SK-N-SH treated with all-trans-retinoic acid at 6 μM for 48 hours (cell line): ENCODE data around the gene PDK3.

Experiments used
- ATAC-seq: fragments of 200-7000 bp; cut with Tn5 transposase; 3 replicates; pipeline ENCODE4 v1.9.1; 2020; ENCODE audit warnings: mild to moderate bottlenecking, moderate library complexity
- ARNTL ChIP-seq: fragments of 450-650 bp; formaldehyde crosslinking; IDR thresholded peaks from 2 replicates; pipeline ENCODE4 v1.5.0; 2020; ENCODE audit warnings: low read depth, mild to moderate bottlenecking, moderate library complexity, borderline replicate concordance
- BACH2 ChIP-seq: fragments of 250-450 bp; sonication (Bioruptor Pico); IDR thresholded peaks from 2 replicates; pipeline ENCODE4 v1.9.0; 2021; ENCODE audit warnings: mild to moderate bottlenecking, borderline replicate concordance
- CSDC2 ChIP-seq: fragments of 250-450 bp; sonication (Bioruptor Pico); IDR thresholded peaks from 2 replicates; pipeline ENCODE4 v1.5.0; 2020; ENCODE audit warnings: mild to moderate bottlenecking, moderate library complexity
- ESRRG ChIP-seq: fragments of 250-450 bp; sonication (Bioruptor Pico); IDR thresholded peaks from 2 replicates; pipeline ENCODE4 v1.6.1; 2021; ENCODE audit warnings: mild to moderate bottlenecking
- GLIS3 ChIP-seq: fragments of 250-450 bp; sonication (Bioruptor Pico); IDR thresholded peaks from 2 replicates; pipeline ENCODE4 v1.5.0; 2020; ENCODE audit warnings: mild to moderate bottlenecking, moderate library complexity
- OSR1 ChIP-seq: fragments of 250-450 bp; sonication (Bioruptor Pico); IDR thresholded peaks from 2 replicates; pipeline ENCODE4 v1.8.0; 2022; ENCODE audit warnings: moderate library complexity, mild to moderate bottlenecking, inconsistent platforms
- PPARA ChIP-seq: fragments of 250-450 bp; sonication (Bioruptor Pico); IDR thresholded peaks from 2 replicates; pipeline ENCODE4 v1.5.0; 2020; ENCODE audit warnings: mild to moderate bottlenecking, borderline replicate concordance
- RARB ChIP-seq: fragments of 250-450 bp; sonication (Bioruptor Pico); IDR thresholded peaks from 2 replicates; pipeline ENCODE4 v1.8.0; 2021; ENCODE audit warnings: mild to moderate bottlenecking, moderate library complexity
- SNAI2 ChIP-seq: fragments of 250-450 bp; sonication (Bioruptor Pico); IDR thresholded peaks from 2 replicates; pipeline ENCODE4 v1.5.0; 2020; ENCODE audit warnings: mild to moderate bottlenecking, moderate library complexity
- TCF4 ChIP-seq: fragments of 250-450 bp; sonication (Bioruptor Pico); IDR thresholded peaks from 2 replicates; pipeline ENCODE4 v1.8.0; 2021; ENCODE audit warnings: mild to moderate bottlenecking, moderate library complexity, borderline replicate concordance
- TOX ChIP-seq: fragments of 250-450 bp; sonication (Bioruptor Pico); IDR thresholded peaks from 2 replicates; pipeline ENCODE4 v1.8.0; 2021; ENCODE audit warnings: mild to moderate bottlenecking, moderate library complexity, borderline replicate concordance
- ZC3H10 ChIP-seq: fragments of 250-450 bp; sonication (Bioruptor Pico); IDR thresholded peaks from 2 replicates; pipeline ENCODE4 v1.5.1; 2021; ENCODE audit warnings: mild to moderate bottlenecking, moderate library complexity
- ZFP3 ChIP-seq: fragments of 250-450 bp; sonication (Bioruptor Pico); IDR thresholded peaks from 2 replicates; pipeline ENCODE4 v1.5.0; 2020; ENCODE audit warnings: mild to moderate bottlenecking, moderate library complexity
- ZFP30 ChIP-seq: fragments of 450-650 bp; formaldehyde crosslinking; IDR thresholded peaks from 2 replicates; pipeline ENCODE4 v1.5.0; 2022; ENCODE audit warnings: mild to moderate bottlenecking, moderate library complexity
- ZNF565 ChIP-seq: fragments of 450-650 bp; formaldehyde crosslinking; conservative IDR thresholded peaks from 2 replicates; pipeline ENCODE4 v1.5.0; 2020; ENCODE audit warnings: low read depth, mild to moderate bottlenecking, moderate library complexity
- ZNF70 ChIP-seq: fragments of 450-650 bp; formaldehyde crosslinking; IDR thresholded peaks from 2 replicates; pipeline ENCODE4 v1.5.0; 2020; ENCODE audit warnings: mild to moderate bottlenecking, moderate library complexity
- ZNF8 ChIP-seq: fragments of 450-650 bp; formaldehyde crosslinking; IDR thresholded peaks from 2 replicates; pipeline ENCODE4 v1.5.0; 2020; ENCODE audit warnings: mild to moderate bottlenecking, moderate library complexity
- TF ChIP-seq, protein P1 (sequence below): fragments of 250-450 bp; sonication (Bioruptor Pico); IDR thresholded peaks from 2 replicates; pipeline ENCODE4 v1.5.0; 2020; ENCODE audit warnings: mild to moderate bottlenecking, moderate library complexity
- TF ChIP-seq, protein P2 (sequence below): fragments of 250-450 bp; sonication (Bioruptor Pico); IDR thresholded peaks from 2 replicates; pipeline ENCODE4 v1.8.0; 2021; ENCODE audit warnings: low read depth, mild to moderate bottlenecking, moderate library complexity, borderline replicate concordance
- TF ChIP-seq, protein P3 (sequence below): fragments of 250-450 bp; sonication (Bioruptor Pico); IDR thresholded peaks from 2 replicates; pipeline ENCODE4 v1.5.1; 2020; ENCODE audit warnings: low read depth, mild to moderate bottlenecking, moderate library complexity
- TF ChIP-seq, protein P4 (sequence below): fragments of 250-450 bp; sonication (Bioruptor Pico); IDR thresholded peaks from 2 replicates; pipeline ENCODE4 v1.5.1; 2021; ENCODE audit warnings: mild to moderate bottlenecking, moderate library complexity
- TF ChIP-seq, protein P5 (sequence below): fragments of 250-450 bp; sonication (Bioruptor Pico); IDR thresholded peaks from 2 replicates; pipeline ENCODE4 v1.8.0; 2020; ENCODE audit warnings: mild to moderate bottlenecking, moderate library complexity, borderline replicate concordance

PDK3 gene

DNA sequence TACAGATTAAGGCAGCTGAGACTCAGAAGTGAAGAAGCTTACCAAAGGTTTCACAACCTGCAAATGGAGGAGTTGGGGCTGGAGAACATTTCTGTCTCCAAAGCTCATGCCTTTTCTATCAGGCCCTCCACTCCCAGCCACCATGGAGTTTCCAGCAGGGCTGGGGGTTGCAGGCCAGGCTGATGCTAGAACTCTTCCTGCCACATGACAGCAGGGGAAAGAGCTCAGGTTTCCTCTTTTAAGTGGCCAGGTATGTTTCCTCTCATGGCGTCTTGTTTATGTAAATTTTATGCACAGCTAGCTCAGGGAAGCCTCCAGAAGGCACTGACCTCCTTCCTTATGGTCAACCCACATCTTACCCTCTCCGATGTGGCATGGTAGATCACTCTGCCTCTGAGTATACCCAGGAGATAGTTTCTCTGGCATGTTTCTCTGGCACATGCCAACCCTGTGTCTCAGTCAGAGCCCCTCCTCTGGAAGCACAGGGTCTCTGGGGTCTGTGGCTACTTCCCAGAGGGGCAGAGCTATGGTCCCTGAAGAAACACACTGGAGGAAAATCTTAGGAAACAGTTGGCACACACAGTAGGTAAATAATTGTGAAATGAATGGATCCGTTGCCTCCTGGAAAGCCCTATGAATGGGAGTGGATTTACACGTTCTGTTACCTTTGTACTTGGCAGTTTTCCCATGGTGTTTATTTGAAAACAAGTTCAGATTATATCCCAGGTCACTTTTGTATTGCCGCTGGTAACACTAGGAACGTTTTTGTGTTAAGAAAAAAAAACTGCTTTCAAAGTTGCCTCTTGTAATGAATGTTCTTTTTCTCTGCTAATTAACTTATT, 28.9 kb downstream of the PDK3 start:
- ATAC-seq, result no peak
- TF ChIP-seq PPARA (no peak), ZFP3 (CRISPR knock-in tag) (no peak), ZC3H10 (CRISPR knock-in tag) (no peak), ARNTL (no peak)

DNA sequence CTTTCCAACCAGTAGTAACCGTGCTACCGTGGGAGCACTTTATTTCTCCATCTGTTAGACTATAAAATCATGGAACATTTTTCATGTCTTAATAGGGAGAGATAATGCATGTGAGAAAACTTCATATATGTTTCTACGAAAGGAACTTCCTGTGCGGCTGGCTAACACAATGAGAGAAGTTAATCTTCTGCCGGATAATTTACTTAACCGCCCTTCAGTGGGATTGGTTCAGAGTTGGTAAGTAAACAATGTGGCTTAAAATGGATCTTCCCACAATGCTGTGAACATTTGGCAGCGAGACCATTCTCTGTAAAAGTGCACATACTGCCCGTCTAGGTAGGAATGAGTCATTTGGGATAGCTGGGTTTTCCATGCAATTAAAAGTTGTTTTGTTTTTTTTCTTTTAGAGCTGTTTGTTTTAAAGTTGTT, 29.6 kb downstream of the PDK3 start:
- peak; percentile 79 for ATAC-seq

DNA sequence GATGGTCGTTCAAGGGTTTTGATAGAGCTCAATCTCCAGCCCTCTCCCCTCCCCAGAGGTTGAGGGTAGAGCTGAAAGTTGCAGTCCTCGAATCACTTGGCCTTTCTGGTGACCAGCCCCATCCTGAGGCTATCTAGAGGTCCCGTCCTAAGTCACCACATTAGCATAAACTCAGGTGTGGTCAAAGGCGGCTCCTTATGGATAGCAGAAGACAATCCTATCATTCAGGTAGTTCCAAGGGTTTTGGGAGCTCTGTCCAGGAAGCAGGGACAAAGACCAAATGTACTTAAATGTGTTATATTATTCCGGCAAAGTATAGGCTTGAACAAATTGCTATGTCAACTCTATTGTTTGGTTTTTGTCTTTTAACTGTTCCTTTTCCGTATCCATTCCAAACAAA, 30.6 kb downstream of the PDK3 start:
- no peak for ATAC-seq
- no peak for TF ChIP-seq ZFP3 (CRISPR knock-in tag)
- no peak for TF ChIP-seq ZFP30
- TF ChIP-seq, protein P1, sequence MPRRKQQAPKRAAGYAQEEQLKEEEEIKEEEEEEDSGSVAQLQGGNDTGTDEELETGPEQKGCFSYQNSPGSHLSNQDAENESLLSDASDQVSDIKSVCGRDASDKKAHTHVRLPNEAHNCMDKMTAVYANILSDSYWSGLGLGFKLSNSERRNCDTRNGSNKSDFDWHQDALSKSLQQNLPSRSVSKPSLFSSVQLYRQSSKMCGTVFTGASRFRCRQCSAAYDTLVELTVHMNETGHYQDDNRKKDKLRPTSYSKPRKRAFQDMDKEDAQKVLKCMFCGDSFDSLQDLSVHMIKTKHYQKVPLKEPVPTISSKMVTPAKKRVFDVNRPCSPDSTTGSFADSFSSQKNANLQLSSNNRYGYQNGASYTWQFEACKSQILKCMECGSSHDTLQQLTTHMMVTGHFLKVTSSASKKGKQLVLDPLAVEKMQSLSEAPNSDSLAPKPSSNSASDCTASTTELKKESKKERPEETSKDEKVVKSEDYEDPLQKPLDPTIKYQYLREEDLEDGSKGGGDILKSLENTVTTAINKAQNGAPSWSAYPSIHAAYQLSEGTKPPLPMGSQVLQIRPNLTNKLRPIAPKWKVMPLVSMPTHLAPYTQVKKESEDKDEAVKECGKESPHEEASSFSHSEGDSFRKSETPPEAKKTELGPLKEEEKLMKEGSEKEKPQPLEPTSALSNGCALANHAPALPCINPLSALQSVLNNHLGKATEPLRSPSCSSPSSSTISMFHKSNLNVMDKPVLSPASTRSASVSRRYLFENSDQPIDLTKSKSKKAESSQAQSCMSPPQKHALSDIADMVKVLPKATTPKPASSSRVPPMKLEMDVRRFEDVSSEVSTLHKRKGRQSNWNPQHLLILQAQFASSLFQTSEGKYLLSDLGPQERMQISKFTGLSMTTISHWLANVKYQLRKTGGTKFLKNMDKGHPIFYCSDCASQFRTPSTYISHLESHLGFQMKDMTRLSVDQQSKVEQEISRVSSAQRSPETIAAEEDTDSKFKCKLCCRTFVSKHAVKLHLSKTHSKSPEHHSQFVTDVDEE, result no peak
- TF ChIP-seq, protein P2, sequence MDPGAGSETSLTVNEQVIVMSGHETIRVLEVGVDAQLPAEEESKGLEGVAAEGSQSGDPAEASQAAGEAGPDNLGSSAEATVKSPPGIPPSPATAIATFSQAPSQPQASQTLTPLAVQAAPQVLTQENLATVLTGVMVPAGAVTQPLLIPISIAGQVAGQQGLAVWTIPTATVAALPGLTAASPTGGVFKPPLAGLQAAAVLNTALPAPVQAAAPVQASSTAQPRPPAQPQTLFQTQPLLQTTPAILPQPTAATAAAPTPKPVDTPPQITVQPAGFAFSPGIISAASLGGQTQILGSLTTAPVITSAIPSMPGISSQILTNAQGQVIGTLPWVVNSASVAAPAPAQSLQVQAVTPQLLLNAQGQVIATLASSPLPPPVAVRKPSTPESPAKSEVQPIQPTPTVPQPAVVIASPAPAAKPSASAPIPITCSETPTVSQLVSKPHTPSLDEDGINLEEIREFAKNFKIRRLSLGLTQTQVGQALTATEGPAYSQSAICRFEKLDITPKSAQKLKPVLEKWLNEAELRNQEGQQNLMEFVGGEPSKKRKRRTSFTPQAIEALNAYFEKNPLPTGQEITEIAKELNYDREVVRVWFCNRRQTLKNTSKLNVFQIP (CRISPR knock-in tag), result no peak
- no peak for TF ChIP-seq TCF4
- no peak for TF ChIP-seq SNAI2 (CRISPR knock-in tag)
- TF ChIP-seq ZC3H10 (CRISPR knock-in tag), result no peak
- no peak for TF ChIP-seq GLIS3
- TF ChIP-seq CSDC2 (CRISPR knock-in tag), result no peak
- TF ChIP-seq BACH2 (CRISPR knock-in tag), result no peak
- TF ChIP-seq ARNTL, result no peak
- TF ChIP-seq ESRRG (CRISPR knock-in tag), result no peak
- no peak for TF ChIP-seq TOX
- TF ChIP-seq, all 23 proteins: peak for 0

More for the DNA sequence above, 29.6 kb downstream of the PDK3 start:
- TF ChIP-seq ZFP30 (no peak), ARNTL (no peak), ESRRG (CRISPR knock-in tag) (no peak), ZNF70 (CRISPR knock-in tag) (no peak), CSDC2 (CRISPR knock-in tag) (no peak), PPARA (no peak), OSR1 (CRISPR knock-in tag) (no peak), ZNF8 (CRISPR knock-in tag) (no peak), ZFP3 (CRISPR knock-in tag) (no peak), RARB (CRISPR knock-in tag) (no peak)
- TF ChIP-seq, protein P3, sequence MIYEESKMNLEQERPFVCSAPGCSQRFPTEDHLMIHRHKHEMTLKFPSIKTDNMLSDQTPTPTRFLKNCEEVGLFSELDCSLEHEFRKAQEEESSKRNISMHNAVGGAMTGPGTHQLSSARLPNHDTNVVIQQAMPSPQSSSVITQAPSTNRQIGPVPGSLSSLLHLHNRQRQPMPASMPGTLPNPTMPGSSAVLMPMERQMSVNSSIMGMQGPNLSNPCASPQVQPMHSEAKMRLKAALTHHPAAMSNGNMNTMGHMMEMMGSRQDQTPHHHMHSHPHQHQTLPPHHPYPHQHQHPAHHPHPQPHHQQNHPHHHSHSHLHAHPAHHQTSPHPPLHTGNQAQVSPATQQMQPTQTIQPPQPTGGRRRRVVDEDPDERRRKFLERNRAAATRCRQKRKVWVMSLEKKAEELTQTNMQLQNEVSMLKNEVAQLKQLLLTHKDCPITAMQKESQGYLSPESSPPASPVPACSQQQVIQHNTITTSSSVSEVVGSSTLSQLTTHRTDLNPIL (CRISPR knock-in tag), result no peak
- TF ChIP-seq, all 23 proteins: peak for 0

DNA sequence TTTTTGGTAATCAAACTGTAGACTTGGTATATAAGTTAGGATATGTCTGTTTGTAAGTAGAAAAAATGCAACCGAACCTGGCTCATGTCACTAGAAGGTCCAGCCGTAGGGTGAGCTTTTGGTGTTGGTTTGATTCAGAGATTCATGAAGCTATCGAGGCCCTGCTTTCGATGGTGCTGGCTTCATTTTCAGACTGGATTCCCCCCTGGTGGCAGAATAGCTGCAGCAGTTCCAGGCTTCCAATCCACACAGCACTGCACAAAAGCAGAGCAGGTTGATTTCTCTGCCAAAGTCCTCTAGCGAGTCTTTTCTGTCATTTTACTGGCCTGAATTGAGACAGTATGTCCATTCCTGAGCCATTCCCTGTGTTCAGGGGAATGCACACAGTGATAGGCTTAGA, 33.1 kb downstream of the PDK3 start:
- peak; percentile 69 for ATAC-seq
- no peak for TF ChIP-seq SNAI2 (CRISPR knock-in tag)

DNA sequence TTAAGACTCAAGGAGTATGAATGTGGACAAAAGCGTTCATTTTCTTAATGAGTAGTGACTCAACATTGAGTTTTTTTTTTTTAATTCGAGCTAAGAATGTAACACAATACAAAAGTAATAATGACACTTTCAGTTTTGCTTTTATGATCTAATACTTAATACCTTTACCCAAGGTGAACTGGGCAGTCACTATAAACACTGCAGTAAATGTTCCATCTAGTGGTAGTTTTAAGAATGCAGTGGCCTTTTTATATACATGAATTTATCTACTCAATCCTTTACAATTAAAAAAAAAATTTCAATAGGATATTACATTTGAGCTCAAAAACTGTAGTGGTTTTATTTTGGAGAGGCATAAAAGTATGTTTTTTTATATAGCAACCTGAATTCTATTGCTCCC, 33.9 kb downstream of the PDK3 start:
- peak; percentile 78 for ATAC-seq
- TF ChIP-seq, protein P4, sequence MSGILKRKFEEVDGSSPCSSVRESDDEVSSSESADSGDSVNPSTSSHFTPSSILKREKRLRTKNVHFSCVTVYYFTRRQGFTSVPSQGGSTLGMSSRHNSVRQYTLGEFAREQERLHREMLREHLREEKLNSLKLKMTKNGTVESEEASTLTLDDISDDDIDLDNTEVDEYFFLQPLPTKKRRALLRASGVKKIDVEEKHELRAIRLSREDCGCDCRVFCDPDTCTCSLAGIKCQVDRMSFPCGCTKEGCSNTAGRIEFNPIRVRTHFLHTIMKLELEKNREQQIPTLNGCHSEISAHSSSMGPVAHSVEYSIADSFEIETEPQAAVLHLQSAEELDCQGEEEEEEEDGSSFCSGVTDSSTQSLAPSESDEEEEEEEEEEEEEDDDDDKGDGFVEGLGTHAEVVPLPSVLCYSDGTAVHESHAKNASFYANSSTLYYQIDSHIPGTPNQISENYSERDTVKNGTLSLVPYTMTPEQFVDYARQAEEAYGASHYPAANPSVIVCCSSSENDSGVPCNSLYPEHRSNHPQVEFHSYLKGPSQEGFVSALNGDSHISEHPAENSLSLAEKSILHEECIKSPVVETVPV (CRISPR knock-in tag), result no peak
- TF ChIP-seq ZFP30 (no peak), TOX (no peak), ZFP3 (CRISPR knock-in tag) (no peak), OSR1 (CRISPR knock-in tag) (no peak), ZNF565 (CRISPR knock-in tag) (no peak), ARNTL (no peak), ZNF8 (CRISPR knock-in tag) (no peak), TCF4 (no peak), ZNF70 (CRISPR knock-in tag) (no peak), ESRRG (CRISPR knock-in tag) (no peak)
- TF ChIP-seq, protein P3 (CRISPR knock-in tag), result no peak
- TF ChIP-seq, protein P5, sequence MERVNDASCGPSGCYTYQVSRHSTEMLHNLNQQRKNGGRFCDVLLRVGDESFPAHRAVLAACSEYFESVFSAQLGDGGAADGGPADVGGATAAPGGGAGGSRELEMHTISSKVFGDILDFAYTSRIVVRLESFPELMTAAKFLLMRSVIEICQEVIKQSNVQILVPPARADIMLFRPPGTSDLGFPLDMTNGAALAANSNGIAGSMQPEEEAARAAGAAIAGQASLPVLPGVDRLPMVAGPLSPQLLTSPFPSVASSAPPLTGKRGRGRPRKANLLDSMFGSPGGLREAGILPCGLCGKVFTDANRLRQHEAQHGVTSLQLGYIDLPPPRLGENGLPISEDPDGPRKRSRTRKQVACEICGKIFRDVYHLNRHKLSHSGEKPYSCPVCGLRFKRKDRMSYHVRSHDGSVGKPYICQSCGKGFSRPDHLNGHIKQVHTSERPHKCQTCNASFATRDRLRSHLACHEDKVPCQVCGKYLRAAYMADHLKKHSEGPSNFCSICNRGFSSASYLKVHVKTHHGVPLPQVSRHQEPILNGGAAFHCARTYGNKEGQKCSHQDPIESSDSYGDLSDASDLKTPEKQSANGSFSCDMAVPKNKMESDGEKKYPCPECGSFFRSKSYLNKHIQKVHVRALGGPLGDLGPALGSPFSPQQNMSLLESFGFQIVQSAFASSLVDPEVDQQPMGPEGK, result no peak
